Skeletal muscle cell (primary cell): ENCODE measurements around the gene MAS1L.

Experiments used
- DNase-seq: peaks from one replicate; pipeline ENCODE4 v3.0.0-alpha.2; 2010; ENCODE audit warnings: low read depth
- H3K4me3 ChIP-seq: 2 replicates; pipeline ENCODE4 v1.5.1; 2011; ENCODE audit warnings: low read depth, mild to moderate bottlenecking, control low read depth, low read length, moderate library complexity

MAS1L gene

GRCh38 chr6:29517245-29517644 is 29.5 kb upstream of the MAS1L start:
- no peak overlapping the region for H3K4me3 ChIP-seq
- no peak for DNase-seq

DNA sequence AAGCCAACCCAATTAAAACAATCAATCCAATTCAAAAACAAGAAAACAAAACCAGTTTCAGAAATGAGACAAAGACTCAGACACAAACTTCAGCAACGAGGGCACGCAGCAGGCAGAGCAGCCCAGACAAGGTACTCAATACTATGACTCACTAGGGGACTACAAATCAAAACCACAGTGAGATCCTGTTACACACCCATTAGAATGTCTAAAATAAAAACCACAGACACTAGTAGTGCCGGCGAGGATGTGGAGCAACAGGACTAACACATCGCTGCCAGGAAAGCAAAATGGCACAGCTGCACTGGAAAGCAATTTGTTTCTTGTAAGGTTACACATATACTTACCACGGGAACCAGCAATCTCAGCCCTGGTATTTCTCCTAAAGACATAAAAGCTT is 28.4 kb upstream of the MAS1L start:
- H3K4me3 ChIP-seq = no peak overlapping the region
- DNase-seq = peak; percentile 36

DNA sequence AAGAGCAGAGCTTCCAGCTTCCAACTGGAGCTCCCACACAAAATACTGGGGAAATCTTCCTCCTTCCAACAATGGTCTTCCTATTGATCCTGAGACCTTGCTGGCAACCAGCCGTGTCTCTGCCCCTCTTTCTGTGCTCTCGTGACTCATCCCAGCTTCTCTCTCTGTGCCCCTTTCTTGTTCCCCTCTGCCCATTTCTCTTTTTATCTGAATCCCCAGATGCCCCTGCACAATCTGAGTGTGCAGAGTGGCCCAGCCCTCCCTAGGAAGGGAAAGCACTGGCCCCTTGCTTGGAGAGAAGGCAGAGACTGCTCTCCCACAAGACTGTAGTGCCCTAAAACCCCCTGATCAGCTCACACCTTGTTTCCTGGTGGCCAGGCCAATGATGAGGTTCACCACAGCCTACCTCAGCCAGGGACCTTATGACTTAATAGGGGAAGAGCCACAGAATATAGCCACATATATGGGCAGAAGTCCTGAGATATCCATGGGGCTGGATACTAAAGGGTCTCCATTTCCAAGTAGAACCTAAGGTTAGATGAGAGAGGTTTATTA is 23.1 kb upstream of the MAS1L start:
- no peak overlapping the region for H3K4me3 ChIP-seq
- DNase-seq = no peak

- DNase-seq = no peak
- H3K4me3 ChIP-seq = no peak overlapping the region
These were observed 22.4 kb upstream of the MAS1L start for GRCh38 chr6:29510202-29510601.

DNA sequence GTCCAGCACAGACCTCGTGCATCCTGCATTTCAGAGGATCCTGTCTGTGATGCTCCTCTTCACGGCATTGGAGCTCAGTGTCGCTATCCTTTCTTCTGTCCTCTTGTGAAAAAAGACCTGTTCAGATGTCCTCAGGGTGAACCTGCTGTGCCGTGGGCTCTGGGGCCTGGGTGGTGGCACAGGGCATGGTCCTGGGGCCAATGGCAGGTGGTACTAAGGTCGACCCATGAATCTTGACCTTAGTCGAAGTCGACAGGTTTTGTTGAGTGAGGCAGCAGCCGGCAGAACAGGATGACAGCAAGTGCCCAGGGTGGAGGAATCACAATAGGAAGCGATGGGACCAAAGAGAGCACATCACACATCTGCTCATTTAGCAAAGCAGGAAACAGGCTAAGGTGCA is 22.0 kb upstream of the MAS1L start:
- no peak for DNase-seq

DNA sequence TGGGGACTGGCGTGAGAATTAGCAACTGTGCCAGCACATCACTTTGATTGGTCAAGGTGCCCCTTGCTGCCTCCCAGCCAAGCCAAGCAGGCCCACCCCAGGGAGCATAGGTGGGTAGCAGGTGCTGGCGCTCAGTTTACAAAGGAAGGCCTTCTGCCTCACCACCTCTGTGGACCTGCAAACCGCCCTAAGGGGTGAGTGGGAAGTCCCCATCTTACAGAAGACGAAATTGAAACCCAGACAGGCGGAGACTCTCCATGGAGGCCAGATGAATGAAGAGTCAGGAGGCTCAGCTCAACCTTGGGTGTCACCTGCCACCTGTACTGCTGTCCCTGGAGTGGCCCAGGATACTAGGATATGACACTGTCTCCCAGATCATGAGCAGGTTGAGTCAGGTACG is 21.5 kb upstream of the MAS1L start:
- no peak overlapping the region for H3K4me3 ChIP-seq
- DNase-seq = no peak

More for the DNA sequence above, 22.0 kb upstream of the MAS1L start:
- H3K4me3 ChIP-seq = no peak overlapping the region

DNA sequence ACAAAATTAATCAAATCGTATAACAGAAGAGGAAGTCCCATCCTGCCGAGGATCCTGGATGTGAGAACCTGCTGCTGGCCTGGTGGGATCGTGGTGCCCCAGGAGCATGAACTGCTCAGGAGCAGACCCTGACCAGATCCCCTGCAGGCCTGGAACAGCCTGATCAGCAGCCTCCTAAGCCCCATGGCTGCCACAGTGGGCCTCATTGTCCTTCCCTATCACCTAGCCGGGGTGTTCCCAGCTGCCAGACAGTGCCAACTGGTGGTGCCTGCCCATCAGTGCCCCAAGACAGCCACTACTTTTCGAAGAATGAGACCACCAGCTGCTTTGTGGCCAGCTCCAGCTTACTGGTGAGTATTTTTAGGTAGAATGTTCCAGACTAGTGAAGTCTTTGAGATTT is 19.6 kb upstream of the MAS1L start:
- no peak for DNase-seq
- H3K4me3 ChIP-seq = no peak overlapping the region

- H3K4me3 ChIP-seq = no peak overlapping the region
- no peak for DNase-seq
These were observed 18.8 kb upstream of the MAS1L start for GRCh38 chr6:29506446-29507067.

- H3K4me3 ChIP-seq = no peak overlapping the region
- no peak for DNase-seq
These were observed 18.1 kb upstream of the MAS1L start for GRCh38 chr6:29505808-29506207.

GRCh38 chr6:29504961-29505360 is 17.2 kb upstream of the MAS1L start:
- no peak for DNase-seq

GRCh38 chr6:29502597-29502996 is 14.8 kb upstream of the MAS1L start:
- peak; percentile 5 for DNase-seq
- no peak overlapping the region for H3K4me3 ChIP-seq

More at GRCh38 chr6:29504961-29505360, 17.2 kb upstream of the MAS1L start:
- no peak overlapping the region for H3K4me3 ChIP-seq

- H3K4me3 ChIP-seq = no peak overlapping the region
- DNase-seq = no peak
These were observed 14.4 kb upstream of the MAS1L start for GRCh38 chr6:29502181-29502580.

DNA sequence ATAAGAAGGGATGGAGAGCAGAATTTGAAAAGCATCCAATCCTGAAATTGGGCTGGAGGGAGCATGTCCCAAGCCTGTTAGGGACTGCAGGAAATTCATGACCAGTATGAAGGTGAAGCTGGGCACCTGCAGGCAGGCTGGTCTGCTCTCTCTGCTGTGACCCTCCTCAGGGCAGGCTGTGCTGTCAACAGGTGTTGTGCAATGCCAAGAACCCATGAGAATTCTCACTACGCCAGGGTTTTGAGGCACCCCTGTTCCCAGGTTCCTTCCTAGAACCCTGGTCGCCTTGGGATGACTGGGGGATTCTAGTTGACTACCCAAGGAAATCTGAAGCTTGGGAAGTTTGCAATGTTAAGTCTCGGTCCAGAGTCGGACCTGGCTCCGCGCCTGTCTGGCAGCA is 13.3 kb upstream of the MAS1L start:
- H3K4me3 ChIP-seq = no peak overlapping the region
- DNase-seq = no peak

DNA sequence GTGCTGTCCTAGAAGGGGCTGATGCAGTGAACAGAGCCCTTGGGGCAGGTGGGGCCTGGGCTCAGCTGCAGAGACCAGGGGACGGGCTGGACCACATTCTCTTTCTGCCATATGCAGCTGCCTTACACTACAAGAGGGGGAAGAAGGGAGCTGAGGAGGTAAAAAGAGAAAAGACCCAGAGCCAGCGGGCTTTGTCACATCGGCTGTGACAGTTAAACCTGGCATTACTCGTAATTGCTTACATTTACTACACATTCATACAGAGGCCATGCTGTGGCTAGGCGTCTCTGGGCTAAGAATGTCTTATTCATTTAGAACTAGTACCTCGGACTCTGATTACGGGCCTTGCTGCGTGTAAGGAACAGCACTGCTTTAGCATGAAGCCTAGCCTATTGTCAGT is 12.8 kb upstream of the MAS1L start:
- H3K4me3 ChIP-seq = no peak overlapping the region
- DNase-seq = no peak

DNA sequence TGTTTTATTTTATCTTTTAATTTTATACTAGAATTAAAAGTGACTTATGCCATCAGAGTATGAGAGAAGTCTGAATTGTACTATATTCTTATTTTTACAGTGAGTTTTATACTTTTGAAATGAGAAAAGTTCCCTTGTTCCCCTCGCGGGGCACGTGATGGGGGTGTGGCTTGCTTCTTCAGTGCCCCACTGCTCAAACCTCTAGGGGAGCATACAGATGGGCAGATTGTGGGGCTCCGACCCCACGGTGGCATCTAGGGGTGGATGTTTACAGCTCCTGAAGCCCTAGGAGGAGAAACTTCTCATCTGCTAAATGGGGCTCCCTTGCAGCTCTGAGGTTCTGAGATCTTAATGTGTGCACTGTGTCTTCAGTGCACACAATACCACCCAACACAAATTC is 11.9 kb upstream of the MAS1L start:
- DNase-seq = no peak
- no peak overlapping the region for H3K4me3 ChIP-seq

- no peak for DNase-seq
- H3K4me3 ChIP-seq = no peak overlapping the region
These were observed 9.2 kb upstream of the MAS1L start for GRCh38 chr6:29496961-29497360.

DNA sequence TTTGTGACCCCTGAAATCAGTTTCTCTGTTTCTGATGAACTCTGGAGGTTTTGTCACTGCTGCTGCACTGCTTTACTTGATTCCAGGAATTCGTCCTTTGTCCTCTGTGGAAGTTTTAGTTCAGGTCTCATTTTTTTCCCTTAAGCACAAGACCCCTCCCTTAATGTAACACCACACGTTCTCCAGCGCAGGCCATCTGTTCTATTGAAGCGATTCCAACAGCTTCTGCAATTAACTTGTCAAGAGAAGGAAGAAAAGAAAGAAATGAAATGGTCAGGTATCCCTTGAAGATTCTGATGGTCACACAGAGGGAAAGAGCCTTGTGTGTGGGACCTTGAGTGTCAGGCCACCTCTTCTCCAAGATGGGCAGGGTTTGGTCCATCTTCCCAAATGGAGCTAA is 7.8 kb upstream of the MAS1L start:
- no peak overlapping the region for H3K4me3 ChIP-seq
- no peak for DNase-seq

DNA sequence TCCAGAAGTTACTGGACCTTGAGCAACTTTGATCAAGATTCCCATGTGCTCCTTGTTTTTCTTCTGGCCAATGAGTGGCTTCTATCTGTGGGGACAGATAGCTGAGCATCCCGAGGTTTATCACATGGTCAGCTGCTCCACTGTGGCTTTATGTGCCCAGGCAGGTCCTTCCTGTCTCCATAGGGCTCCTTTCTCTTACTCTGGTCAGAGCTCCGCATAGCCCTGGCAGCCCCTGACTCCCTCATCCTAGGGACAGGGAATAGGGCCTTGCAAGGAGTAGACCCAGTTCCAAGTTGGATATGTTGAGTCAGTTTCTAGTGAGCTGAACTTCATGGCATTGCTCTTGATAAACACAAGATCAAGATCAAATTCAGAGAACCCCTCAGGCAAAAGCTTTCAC is 6.4 kb upstream of the MAS1L start:
- DNase-seq = no peak
- H3K4me3 ChIP-seq = no peak overlapping the region

GRCh38 chr6:29493261-29493660 is 5.5 kb upstream of the MAS1L start:
- DNase-seq = no peak

DNA sequence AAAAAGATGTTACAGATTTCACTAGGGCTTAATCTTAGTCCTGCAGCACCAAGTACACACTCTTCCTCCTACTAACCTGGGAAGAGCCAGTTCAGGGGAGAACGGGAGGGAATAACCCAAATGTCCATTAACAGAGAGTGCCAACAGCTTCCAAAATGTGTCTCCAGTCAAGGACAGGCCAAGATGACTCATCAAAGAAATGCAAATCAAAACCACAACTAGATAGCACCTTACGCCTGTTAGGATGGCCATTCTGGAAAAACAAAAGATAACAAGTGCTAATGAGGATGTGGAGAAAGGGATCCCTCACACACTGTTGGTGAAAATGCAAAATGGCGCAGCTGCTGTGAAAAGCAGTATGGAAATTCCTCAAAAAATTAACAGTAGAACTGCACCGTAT is 3.8 kb upstream of the MAS1L start:
- no peak overlapping the region for H3K4me3 ChIP-seq
- no peak for DNase-seq

More at GRCh38 chr6:29493261-29493660, 5.5 kb upstream of the MAS1L start:
- no peak overlapping the region for H3K4me3 ChIP-seq

GRCh38 chr6:29490552-29490951 is 2.8 kb upstream of the MAS1L start:
- H3K4me3 ChIP-seq = no peak overlapping the region
- no peak for DNase-seq

DNA sequence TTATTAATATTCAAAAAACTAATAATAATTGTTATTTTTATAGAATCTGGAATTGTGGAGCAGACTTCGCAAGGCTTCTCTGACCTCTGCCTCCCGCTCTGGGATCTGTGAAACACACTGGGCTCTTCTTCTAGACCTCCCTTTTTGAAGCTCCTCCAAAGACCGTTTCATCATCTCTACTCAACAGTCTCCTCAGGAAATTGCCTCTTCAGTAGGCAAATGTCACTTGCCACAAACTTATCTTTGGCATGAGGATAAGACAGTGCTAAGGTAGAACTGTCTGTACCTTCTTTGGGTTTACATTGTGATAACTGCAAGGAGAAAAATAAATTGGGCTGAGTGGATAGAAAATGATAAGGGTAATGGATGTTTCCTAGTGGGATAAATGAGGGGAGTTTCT is 2.3 kb upstream of the MAS1L start:
- no peak for DNase-seq
- no peak overlapping the region for H3K4me3 ChIP-seq
